CD4-positive, alpha-beta T cell (primary cell): ENCODE data around the gene FRG2B. TPM values are rescaled to one million over a fixed set of nuclear protein-coding genes. Genes with fewer than 3 reads are reported as not detected.
"Not testable (repeated sequence)": the region's sequence is repeated elsewhere in the genome, so short reads cannot be mapped to it uniquely, and the experiment has no call there.

Source experiments
- ATAC-seq: fragments of 200-7000 bp; cut with Tn5 transposase; one replicate; pipeline ENCODE4 v1.10.0; 2022; ENCODE audit warnings: mild to moderate bottlenecking; ENCODE audit not compliant: poor library complexity
- CTCF ChIA-PET: fragments of 350-600 bp; sonication (Branson Sonifier 250); formaldehyde crosslinking; loops from one replicate; lab custom pipeline; 2021; ENCODE audit warnings: antibody characterized with exemption, inconsistent platforms; lab: Charles Lee
- POLR2A ChIA-PET: fragments of 350-600 bp; sonication (Branson Sonifier 250); formaldehyde crosslinking; loops from one replicate; lab custom pipeline; 2021; ENCODE audit warnings: antibody characterized with exemption, inconsistent platforms; lab: Charles Lee
- DNase-seq, 14 experiments: peaks; one replicate each; pipeline ENCODE4 v3.0.0-alpha.2; 2013 to 2020; ENCODE audit warnings: mixed read lengths in 2 of 14
- H3K27ac ChIP-seq, 2 donors: one replicate each; pipeline versions ENCODE4 v1.5.1 to v1.7.0; 2013; ENCODE audit warnings: low read length in 2 of 2, low read depth in 1 of 2, mild to moderate bottlenecking in 1 of 2
- H3K27me3 ChIP-seq, 2 experiments: 1 replicate in 1 of 2; 2 replicates in 1 of 2; pipeline versions ENCODE4 v1.6.1 to v1.7.0; 2013; ENCODE audit warnings: low read length in 2 of 2, control low read depth in 1 of 2, mild to moderate bottlenecking in 1 of 2, moderate library complexity in 1 of 2; ENCODE audit not compliant: insufficient read depth in 2 of 2, control insufficient read depth in 1 of 2
- H3K36me3 ChIP-seq: one replicate; pipeline ENCODE4 v1.6.1; 2013; ENCODE audit warnings: low read length, control low read depth; ENCODE audit not compliant: insufficient read depth
- H3K4me1 ChIP-seq: one replicate; pipeline ENCODE4 v1.6.1; 2013; ENCODE audit warnings: low read length, control low read depth; ENCODE audit not compliant: insufficient read depth
- H3K4me3 ChIP-seq: one replicate; pipeline ENCODE4 v1.5.1; 2013; ENCODE audit warnings: mild to moderate bottlenecking, low read length, moderate library complexity
- H3K9me3 ChIP-seq, 2 experiments: 1 replicate in 1 of 2; 2 replicates in 1 of 2; pipeline versions ENCODE4 v1.6.1 to v1.7.0; 2013; ENCODE audit warnings: low read length in 2 of 2, mild to moderate bottlenecking in 2 of 2, control low read depth in 1 of 2, moderate library complexity in 1 of 2; ENCODE audit not compliant: control insufficient read depth in 1 of 2, insufficient read depth in 1 of 2
- H3K27ac Mint-ChIP-seq: one replicate; pipeline ENCODE4 v1.8.0; 2020; ENCODE audit warnings: mixed read lengths
- H3K27me3 Mint-ChIP-seq: one replicate; pipeline ENCODE4 v1.8.0; 2021; ENCODE audit warnings: mixed read lengths
- H3K36me3 Mint-ChIP-seq: one replicate; pipeline ENCODE4 v1.8.0; 2021; ENCODE audit warnings: low read depth, mixed read lengths
- H3K4me1 Mint-ChIP-seq: one replicate; pipeline ENCODE4 v1.8.0; 2021; ENCODE audit warnings: low read depth, mixed read lengths
- H3K4me3 Mint-ChIP-seq: one replicate; pipeline ENCODE4 v1.8.0; 2020; ENCODE audit warnings: mild to moderate bottlenecking, mixed read lengths
- H3K9me3 Mint-ChIP-seq: one replicate; pipeline ENCODE4 v1.8.0; 2020; ENCODE audit warnings: mixed read lengths
- CTCF ChIP-seq: fragments of 200-600 bp; IDR thresholded peaks from one replicate; pipeline ENCODE4 v1.8.0; 2022; ENCODE audit warnings: antibody characterized with exemption, mild to moderate bottlenecking
- intact Hi-C, 2 experiments: fragments of 100-400 bp; cut with DNase I in 1 of 2; cut with micrococcal nuclease in 1 of 2; formaldehyde crosslinking; loops; one replicate each; pipeline versions ENCODE4 v1.15.1 to v1.9.0; 2023 to 2025; cut with DNase I, micrococcal nuclease
- total RNA-seq, 174 experiments: library from RNA in 2 of 174; stranded (reverse) in 2 of 174; gene quantifications; one replicate each; pipeline ENCODE4 v1.2.3 and lab custom pipeline; 2021 to 2026

FRG2B gene
- total RNA-seq, 2 experiments from 2014 or later = not detected

GRCh38 chr10:133592716-133593115 lies 33.9 kb downstream of the FRG2B start:
- Histone ChIP-seq H3K4me3 (no peak overlapping the region), H3K27ac (no peak overlapping the region), H3K36me3 (no peaks in the 10 kb centered on the region), H3K4me1 (no peaks in the 10 kb centered on the region), H3K9me3 (no peaks in the 10 kb centered on the region), H3K27me3 (peaks cover 2 to 4% of the 10 kb centered on the region in 2 experiments)
- Mint-ChIP-seq H3K4me1 (no peaks in the 10 kb centered on the region), H3K4me3 (no peak overlapping the region), H3K27ac (no peak overlapping the region), H3K27me3 (peaks cover 42% of the 10 kb centered on the region), H3K9me3 (no peaks in the 10 kb centered on the region), H3K36me3 (no peaks in the 10 kb centered on the region)
- DNase-seq (no peak), ATAC-seq (no peak)
- intact Hi-C loops = no loop called here
- no peak for TF ChIP-seq CTCF
- ChIA-PET POLR2A (no interaction called here), CTCF (no interaction called here)

GRCh38 chr10:133590970-133591359 lies 35.6 kb downstream of the FRG2B start:
- peaks cover 27% of the 10 kb centered on the region for H3K27me3 Mint-ChIP-seq
- no peaks in the 10 kb centered on the region for H3K9me3 ChIP-seq
- no peak overlapping the region for H3K27ac Mint-ChIP-seq
- no peaks in the 10 kb centered on the region for H3K36me3 ChIP-seq
- CTCF ChIA-PET = no interaction called here
- POLR2A ChIA-PET = no interaction called here
- H3K4me1 Mint-ChIP-seq = no peaks in the 10 kb centered on the region
- no peaks in the 10 kb centered on the region for H3K4me1 ChIP-seq
- TF ChIP-seq CTCF = no peak
- H3K9me3 Mint-ChIP-seq = peaks cover 3% of the 10 kb centered on the region
- no peak for DNase-seq
- intact Hi-C loops = no loop called here
- H3K4me3 ChIP-seq = no peak overlapping the region
- H3K36me3 Mint-ChIP-seq = no peaks in the 10 kb centered on the region
- H3K27me3 ChIP-seq = peaks cover 2 to 4% of the 10 kb centered on the region in 2 experiments
- H3K27ac ChIP-seq = no peak overlapping the region
- no peak for ATAC-seq
- H3K4me3 Mint-ChIP-seq = no peak overlapping the region

- H3K36me3 ChIP-seq = no peaks in the 10 kb centered on the region
- H3K9me3 ChIP-seq = no peaks in the 10 kb centered on the region
- ATAC-seq = no peak
- Mint-ChIP-seq H3K4me1 (no peaks in the 10 kb centered on the region), H3K4me3 (no peak overlapping the region), H3K27ac (no peak overlapping the region), H3K27me3 (peaks cover 23% of the 10 kb centered on the region), H3K36me3 (no peaks in the 10 kb centered on the region), H3K9me3 (peaks cover 3% of the 10 kb centered on the region)
- no peak for TF ChIP-seq CTCF
- CTCF ChIA-PET = no interaction called here
- peaks cover 2 to 4% of the 10 kb centered on the region in 2 experiments for H3K27me3 ChIP-seq
- no peak overlapping the region for H3K4me3 ChIP-seq
- no peak overlapping the region for H3K27ac ChIP-seq
- H3K4me1 ChIP-seq = no peaks in the 10 kb centered on the region
- POLR2A ChIA-PET = no interaction called here
- no peak for DNase-seq
- intact Hi-C loops = no loop called here
Observed at GRCh38 chr10:133590226-133590969, 36.2 kb downstream of the FRG2B start.

GRCh38 chr10:133577037-133577436 lies 49.6 kb downstream of the FRG2B start:
- POLR2A ChIA-PET, H3K4me1 Mint-ChIP-seq, H3K27me3 Mint-ChIP-seq, H3K27ac ChIP-seq, DNase-seq, H3K36me3 Mint-ChIP-seq, H3K4me3 Mint-ChIP-seq, H3K4me1 ChIP-seq, H3K36me3 ChIP-seq, H3K27me3 ChIP-seq, CTCF ChIA-PET, H3K27ac Mint-ChIP-seq, ATAC-seq, H3K4me3 ChIP-seq: not testable (repeated sequence)
- H3K9me3 ChIP-seq = peaks cover 16% of the 10 kb centered on the region in 2 experiments
- intact Hi-C loops = loop anchor here in 1 of 2 experiments (10.0 kb wide), 1 partner anchor 142 kb away; no protein-coding TSS in a partner anchor
- H3K9me3 Mint-ChIP-seq = peaks cover 10% of the 10 kb centered on the region
